ENCODE data around the gene RNF150.

The RNF150 gene

GRCh38 chr4:140994015-140994414, 139.3 kb downstream of the RNF150 start:
- Histone ChIP-seq H3K27ac (ENCODE audit: low read length) (no peak overlapping the region), H3K27me3 (ENCODE audit: insufficient read depth, low read length) (no peaks in the 10 kb centered on the region), H3K9me3 (ENCODE audit: insufficient read depth, low read depth, low read length) (no peaks in the 10 kb centered on the region; the same call in 1 of the 2 replicates), H3K4me1 (ENCODE audit: insufficient read depth, low read length) (no peaks in the 10 kb centered on the region), H3K4me3 (ENCODE audit: low read length) (no peak overlapping the region), H3K36me3 (ENCODE audit: insufficient read depth, low read depth, low read length) (no peaks in the 10 kb centered on the region), H3K9ac (ENCODE audit: low read depth, low read length) (no peak overlapping the region)

- H3K27me3 ChIP-seq (ENCODE audit: insufficient read depth, low read length) = no peaks in the 10 kb centered on the region
- H3K27ac ChIP-seq (ENCODE audit: low read length) = no peak overlapping the region
- H3K9ac ChIP-seq (ENCODE audit: low read depth, low read length) = no peak overlapping the region
- H3K4me3 ChIP-seq (ENCODE audit: low read length) = no peak overlapping the region
- H3K4me1 ChIP-seq (ENCODE audit: insufficient read depth, low read length) = no peaks in the 10 kb centered on the region
- H3K9me3 ChIP-seq (ENCODE audit: insufficient read depth, low read depth, low read length) = no peaks in the 10 kb centered on the region; the same call in 1 of the 2 replicates
- no peaks in the 10 kb centered on the region for H3K36me3 ChIP-seq (ENCODE audit: insufficient read depth, low read depth, low read length)
Measured at GRCh38 chr4:140993370-140993769, 139.9 kb downstream of the RNF150 start.

- H3K27ac ChIP-seq (ENCODE audit: low read length) = no peak overlapping the region
- no peak overlapping the region for H3K4me3 ChIP-seq (ENCODE audit: low read length)
- no peaks in the 10 kb centered on the region; the same call in 1 of the 2 replicates for H3K9me3 ChIP-seq (ENCODE audit: insufficient read depth, low read depth, low read length)
- H3K4me1 ChIP-seq (ENCODE audit: insufficient read depth, low read length) = no peaks in the 10 kb centered on the region
- H3K9ac ChIP-seq (ENCODE audit: low read depth, low read length) = no peak overlapping the region
- H3K27me3 ChIP-seq (ENCODE audit: insufficient read depth, low read length) = no peaks in the 10 kb centered on the region
- H3K36me3 ChIP-seq (ENCODE audit: insufficient read depth, low read depth, low read length) = no peaks in the 10 kb centered on the region
Measured at GRCh38 chr4:140989944-140990343, 143.3 kb downstream of the RNF150 start.

- Histone ChIP-seq H3K36me3 (ENCODE audit: insufficient read depth, low read depth, low read length) (no peaks in the 10 kb centered on the region), H3K9ac (ENCODE audit: low read depth, low read length) (no peak overlapping the region), H3K27me3 (ENCODE audit: insufficient read depth, low read length) (no peaks in the 10 kb centered on the region), H3K9me3 (ENCODE audit: insufficient read depth, low read depth, low read length) (no peaks in the 10 kb centered on the region), H3K27ac (ENCODE audit: low read length) (no peak overlapping the region), H3K4me1 (ENCODE audit: insufficient read depth, low read length) (no peaks in the 10 kb centered on the region), H3K4me3 (ENCODE audit: low read length) (no peak overlapping the region)
Measured at GRCh38 chr4:140986045-140986444, 147.2 kb downstream of the RNF150 start.

- H3K4me3 ChIP-seq (ENCODE audit: low read length) = no peak overlapping the region
- H3K9me3 ChIP-seq (ENCODE audit: insufficient read depth, low read depth, low read length) = no peaks in the 10 kb centered on the region
- H3K27me3 ChIP-seq (ENCODE audit: insufficient read depth, low read length) = no peaks in the 10 kb centered on the region
- H3K4me1 ChIP-seq (ENCODE audit: insufficient read depth, low read length) = no peaks in the 10 kb centered on the region
- H3K9ac ChIP-seq (ENCODE audit: low read depth, low read length) = no peak overlapping the region
- no peaks in the 10 kb centered on the region for H3K36me3 ChIP-seq (ENCODE audit: insufficient read depth, low read depth, low read length)
- H3K27ac ChIP-seq (ENCODE audit: low read length) = no peak overlapping the region
Measured at GRCh38 chr4:140982613-140983340, 150.5 kb downstream of the RNF150 start.

GRCh38 chr4:140980426-140981200, 152.7 kb downstream of the RNF150 start:
- Histone ChIP-seq H3K36me3 (ENCODE audit: insufficient read depth, low read depth, low read length) (no peaks in the 10 kb centered on the region), H3K9ac (ENCODE audit: low read depth, low read length) (no peak overlapping the region), H3K4me3 (ENCODE audit: low read length) (no peak overlapping the region), H3K27me3 (ENCODE audit: insufficient read depth, low read length) (no peaks in the 10 kb centered on the region), H3K4me1 (ENCODE audit: insufficient read depth, low read length) (no peaks in the 10 kb centered on the region), H3K9me3 (ENCODE audit: insufficient read depth, low read depth, low read length) (no peaks in the 10 kb centered on the region), H3K27ac (ENCODE audit: low read length) (no peak overlapping the region)

GRCh38 chr4:140976768-140977167, 156.5 kb downstream of the RNF150 start:
- Histone ChIP-seq H3K36me3 (ENCODE audit: insufficient read depth, low read depth, low read length) (no peaks in the 10 kb centered on the region), H3K4me3 (ENCODE audit: low read length) (no peak overlapping the region), H3K9me3 (ENCODE audit: insufficient read depth, low read depth, low read length) (no peaks in the 10 kb centered on the region), H3K27ac (ENCODE audit: low read length) (no peak overlapping the region), H3K27me3 (ENCODE audit: insufficient read depth, low read length) (no peaks in the 10 kb centered on the region), H3K4me1 (ENCODE audit: insufficient read depth, low read length) (no peaks in the 10 kb centered on the region), H3K9ac (ENCODE audit: low read depth, low read length) (no peak overlapping the region)

- Histone ChIP-seq H3K4me3 (ENCODE audit: low read length) (no peak overlapping the region), H3K9ac (ENCODE audit: low read depth, low read length) (no peak overlapping the region), H3K27me3 (ENCODE audit: insufficient read depth, low read length) (no peaks in the 10 kb centered on the region), H3K27ac (ENCODE audit: low read length) (no peak overlapping the region), H3K9me3 (ENCODE audit: insufficient read depth, low read depth, low read length) (no peaks in the 10 kb centered on the region), H3K4me1 (ENCODE audit: insufficient read depth, low read length) (peaks cover 8% of the 10 kb centered on the region; the same call in 1 of the 2 replicates), H3K36me3 (ENCODE audit: insufficient read depth, low read depth, low read length) (no peaks in the 10 kb centered on the region)
Measured at GRCh38 chr4:140971077-140971792, 162.0 kb downstream of the RNF150 start.

- H3K27ac ChIP-seq (ENCODE audit: low read length) = no peak overlapping the region
- H3K9me3 ChIP-seq (ENCODE audit: insufficient read depth, low read depth, low read length) = no peaks in the 10 kb centered on the region
- no peak overlapping the region for H3K4me3 ChIP-seq (ENCODE audit: low read length)
- H3K27me3 ChIP-seq (ENCODE audit: insufficient read depth, low read length) = no peaks in the 10 kb centered on the region
- no peak overlapping the region for H3K9ac ChIP-seq (ENCODE audit: low read depth, low read length)
- H3K4me1 ChIP-seq (ENCODE audit: insufficient read depth, low read length) = peaks cover 8% of the 10 kb centered on the region; the same call in 1 of the 2 replicates
- H3K36me3 ChIP-seq (ENCODE audit: insufficient read depth, low read depth, low read length) = no peaks in the 10 kb centered on the region
Measured at GRCh38 chr4:140969296-140969695, 164.0 kb downstream of the RNF150 start.

GRCh38 chr4:140968371-140968770, 164.9 kb downstream of the RNF150 start:
- Histone ChIP-seq H3K4me1 (ENCODE audit: insufficient read depth, low read length) (peaks cover 8% of the 10 kb centered on the region; the same call in 1 of the 2 replicates), H3K27me3 (ENCODE audit: insufficient read depth, low read length) (no peaks in the 10 kb centered on the region), H3K36me3 (ENCODE audit: insufficient read depth, low read depth, low read length) (no peaks in the 10 kb centered on the region), H3K27ac (ENCODE audit: low read length) (no peak overlapping the region), H3K4me3 (ENCODE audit: low read length) (no peak overlapping the region), H3K9ac (ENCODE audit: low read depth, low read length) (no peak overlapping the region), H3K9me3 (ENCODE audit: insufficient read depth, low read depth, low read length) (no peaks in the 10 kb centered on the region)

GRCh38 chr4:140963883-140964282, 169.4 kb downstream of the RNF150 start:
- Histone ChIP-seq H3K9ac (ENCODE audit: low read depth, low read length) (no peak overlapping the region), H3K9me3 (ENCODE audit: insufficient read depth, low read depth, low read length) (no peaks in the 10 kb centered on the region), H3K27me3 (ENCODE audit: insufficient read depth, low read length) (no peaks in the 10 kb centered on the region), H3K4me3 (ENCODE audit: low read length) (no peak overlapping the region), H3K36me3 (ENCODE audit: insufficient read depth, low read depth, low read length) (no peaks in the 10 kb centered on the region), H3K27ac (ENCODE audit: low read length) (no peak overlapping the region), H3K4me1 (ENCODE audit: insufficient read depth, low read length) (peaks cover 8% of the 10 kb centered on the region; the same call in 1 of the 2 replicates)

Measured in iPS-20b (cell line).